ENCODE measurements around the gene CHST13.

The CHST13 gene, protein sequence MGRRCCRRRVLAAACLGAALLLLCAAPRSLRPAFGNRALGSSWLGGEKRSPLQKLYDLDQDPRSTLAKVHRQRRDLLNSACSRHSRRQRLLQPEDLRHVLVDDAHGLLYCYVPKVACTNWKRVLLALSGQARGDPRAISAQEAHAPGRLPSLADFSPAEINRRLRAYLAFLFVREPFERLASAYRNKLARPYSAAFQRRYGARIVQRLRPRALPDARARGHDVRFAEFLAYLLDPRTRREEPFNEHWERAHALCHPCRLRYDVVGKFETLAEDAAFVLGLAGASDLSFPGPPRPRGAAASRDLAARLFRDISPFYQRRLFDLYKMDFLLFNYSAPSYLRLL

DNA sequence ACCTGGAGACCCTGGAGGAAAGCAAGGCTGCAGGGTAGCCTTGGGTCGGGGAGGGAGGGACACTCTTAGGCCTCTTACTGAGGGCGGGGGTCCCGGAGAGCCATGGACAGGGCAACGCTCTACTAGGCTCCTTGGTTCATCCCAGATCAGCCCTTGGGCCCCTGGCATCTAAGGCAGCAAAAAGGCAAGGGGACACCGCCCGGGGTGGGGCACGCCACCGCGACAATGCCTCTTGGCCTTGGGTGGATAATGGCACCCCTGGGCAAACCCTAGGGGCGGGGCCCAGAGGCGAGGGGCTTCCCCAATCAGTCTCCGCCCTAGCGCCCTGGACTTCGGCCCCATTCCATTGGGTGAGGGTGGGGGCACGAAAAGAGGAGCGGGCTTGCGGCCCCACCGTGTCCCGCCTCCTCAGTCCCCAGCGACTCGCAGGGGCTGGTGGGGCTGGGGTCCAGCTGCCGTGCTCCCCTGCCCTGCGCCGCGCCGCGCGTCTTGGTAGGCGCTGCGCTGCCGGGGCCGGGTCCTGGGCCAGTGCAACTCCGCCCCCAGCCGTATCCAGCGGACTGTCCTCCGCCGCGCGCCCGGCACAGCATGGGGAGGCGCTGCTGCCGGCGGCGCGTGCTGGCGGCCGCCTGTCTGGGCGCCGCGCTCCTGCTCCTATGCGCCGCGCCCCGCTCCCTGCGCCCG lies at the start of gene CHST13:
Gene CHST13 (plus strand): TSS at position 411 of the 684 bp plus-strand sequence. CDS start 178 bp downstream, at position 589.
- DNase-seq (ENCODE audit: low read depth) = no peak

DNA sequence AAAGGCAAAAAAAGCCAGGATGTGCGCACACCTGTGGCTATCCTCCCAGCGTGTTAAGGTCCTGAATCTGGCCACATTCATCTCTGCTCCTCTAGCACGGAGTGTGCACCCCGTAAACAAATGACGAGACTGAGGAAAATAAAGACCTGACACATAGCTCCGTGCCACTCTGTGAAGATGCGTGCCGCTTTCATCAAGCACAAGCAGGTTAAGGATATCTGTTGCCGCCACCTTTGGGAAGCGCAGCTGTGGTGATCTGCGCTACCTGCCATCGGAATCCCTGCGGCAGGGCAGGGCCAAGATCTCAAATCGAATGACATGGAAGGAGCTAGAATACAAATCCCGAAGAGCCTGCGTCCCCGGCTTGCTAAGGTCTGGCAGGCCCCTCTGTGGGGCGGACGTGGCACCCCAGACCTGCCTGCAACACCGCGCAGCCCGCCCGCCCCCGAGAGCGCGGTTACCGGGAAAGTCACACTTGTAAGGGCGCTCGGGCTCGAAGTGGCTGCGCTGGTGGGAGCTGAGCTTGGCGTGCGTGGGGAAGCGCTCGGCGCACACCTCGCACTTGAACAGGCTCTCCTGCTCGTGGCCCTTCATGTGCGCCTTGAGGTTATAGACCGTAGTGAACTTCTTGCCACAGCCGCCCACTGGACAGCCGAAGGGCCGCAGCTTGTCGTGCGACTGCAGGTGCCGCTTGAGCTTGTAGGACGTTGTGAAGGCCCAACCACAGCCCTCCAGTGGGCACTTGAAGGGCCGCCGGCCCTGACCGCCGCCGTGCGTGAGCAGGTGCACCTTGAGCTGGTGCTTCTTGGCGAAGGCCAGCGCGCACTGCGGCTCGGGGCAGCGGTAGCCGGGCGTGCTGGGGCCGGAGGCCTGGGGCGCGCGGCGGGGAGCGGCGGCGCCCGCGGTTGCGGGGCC lies 49.2 kb upstream of the CHST13 start:
- peak; percentile 12 for DNase-seq (ENCODE audit: low read depth)

DNA sequence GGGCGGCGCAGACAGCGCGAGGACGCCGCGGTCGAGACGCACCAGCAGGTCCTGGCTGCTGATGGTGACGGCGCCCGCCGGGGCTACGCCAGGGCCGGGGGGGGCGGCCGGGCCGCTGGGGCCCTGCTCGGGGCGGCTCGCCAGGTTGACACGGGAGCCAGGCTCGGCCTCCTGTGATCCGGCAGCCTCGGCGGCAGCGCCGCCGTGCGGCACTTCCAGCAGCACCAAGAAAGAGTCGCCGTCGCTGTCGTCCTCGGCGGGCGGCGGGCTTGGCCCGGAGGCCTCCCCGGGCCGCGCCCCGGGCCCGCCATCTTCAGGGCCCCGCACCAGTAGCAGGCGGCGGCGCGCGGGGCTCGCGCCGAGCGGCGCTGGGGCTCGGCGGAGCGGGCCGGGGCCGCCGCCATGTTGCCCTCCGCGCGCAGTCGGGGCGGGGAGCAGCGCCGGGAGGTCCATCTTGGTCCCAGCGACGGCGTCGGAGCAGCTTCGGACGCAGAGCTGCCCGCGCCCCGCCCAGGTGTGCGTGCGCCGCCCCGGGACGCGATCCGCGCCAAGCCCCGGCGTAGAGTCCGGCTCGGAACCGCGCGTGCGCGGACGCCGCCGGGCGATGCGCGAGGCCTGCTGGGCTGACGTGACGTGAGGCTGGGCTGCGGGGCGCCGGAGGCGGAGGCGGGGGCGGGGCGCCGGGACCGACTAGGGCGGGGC lies 48.4 kb upstream of the CHST13 start, which contains the start of gene ZXDC:
Gene ZXDC (minus strand): TSS at position 479 of the 702 bp plus-strand sequence. CDS start 26 bp downstream, at position 453.
- DNase-seq (ENCODE audit: low read depth) = peak; percentile 90

DNA sequence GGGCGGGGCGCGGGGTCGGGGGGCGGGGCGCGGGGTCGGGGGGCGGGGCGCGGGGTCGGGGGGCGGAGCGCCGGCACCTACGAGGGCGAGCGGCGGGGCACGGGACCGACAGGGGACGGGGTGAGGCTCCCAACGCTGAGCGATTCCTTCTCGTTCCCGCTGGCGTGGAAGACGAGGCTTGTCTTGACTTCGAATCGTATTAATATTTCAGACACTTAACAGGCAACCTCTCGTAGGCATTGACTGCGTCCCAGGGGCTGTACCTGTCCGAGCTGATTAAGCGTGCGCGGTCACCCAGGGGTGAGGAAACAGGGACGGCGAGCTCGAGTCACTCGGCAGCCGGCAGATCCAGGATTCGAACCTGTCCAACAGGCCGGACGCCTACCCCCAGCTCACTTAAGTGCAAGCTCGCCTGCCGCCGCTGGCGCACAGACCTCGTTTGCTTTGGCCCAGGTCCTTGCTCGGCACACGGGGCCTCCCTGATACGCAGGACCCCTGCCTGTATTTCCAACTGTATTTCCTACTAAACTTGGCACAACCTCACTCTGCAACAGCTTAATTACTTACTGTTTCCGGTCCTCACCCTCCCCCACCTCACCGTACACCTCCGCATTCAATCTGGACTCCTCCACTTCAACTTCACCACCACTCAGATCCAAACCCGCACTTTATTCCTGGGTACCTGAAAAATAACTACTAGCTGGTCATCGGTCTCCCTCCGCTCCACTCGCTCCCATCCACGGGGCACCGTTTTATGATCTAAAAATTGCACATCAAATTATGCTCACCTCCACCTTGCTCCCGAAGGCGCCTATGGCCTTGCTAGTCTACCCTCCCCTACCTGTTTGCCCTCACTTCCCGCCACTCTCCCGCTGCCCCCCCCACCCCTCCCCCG lies 47.5 kb upstream of the CHST13 start:
- DNase-seq (ENCODE audit: low read depth) = no peak

DNA sequence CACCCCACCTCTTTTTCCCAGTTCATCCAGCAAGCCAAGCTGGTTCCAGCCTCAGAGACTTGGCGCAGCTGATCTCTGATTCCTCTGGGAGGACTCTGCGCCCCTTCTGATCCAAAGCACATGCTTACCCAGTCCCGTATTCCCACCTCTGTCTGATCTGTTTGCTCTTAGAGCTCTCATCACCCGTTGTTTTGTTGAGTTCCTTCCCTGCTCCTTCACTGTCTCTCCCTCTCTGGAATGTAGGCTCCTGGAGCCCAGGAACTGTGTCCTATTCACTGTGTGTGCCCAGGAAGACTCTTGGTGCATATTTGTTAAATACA lies 46.9 kb upstream of the CHST13 start:
- DNase-seq (ENCODE audit: low read depth) = no peak

DNA sequence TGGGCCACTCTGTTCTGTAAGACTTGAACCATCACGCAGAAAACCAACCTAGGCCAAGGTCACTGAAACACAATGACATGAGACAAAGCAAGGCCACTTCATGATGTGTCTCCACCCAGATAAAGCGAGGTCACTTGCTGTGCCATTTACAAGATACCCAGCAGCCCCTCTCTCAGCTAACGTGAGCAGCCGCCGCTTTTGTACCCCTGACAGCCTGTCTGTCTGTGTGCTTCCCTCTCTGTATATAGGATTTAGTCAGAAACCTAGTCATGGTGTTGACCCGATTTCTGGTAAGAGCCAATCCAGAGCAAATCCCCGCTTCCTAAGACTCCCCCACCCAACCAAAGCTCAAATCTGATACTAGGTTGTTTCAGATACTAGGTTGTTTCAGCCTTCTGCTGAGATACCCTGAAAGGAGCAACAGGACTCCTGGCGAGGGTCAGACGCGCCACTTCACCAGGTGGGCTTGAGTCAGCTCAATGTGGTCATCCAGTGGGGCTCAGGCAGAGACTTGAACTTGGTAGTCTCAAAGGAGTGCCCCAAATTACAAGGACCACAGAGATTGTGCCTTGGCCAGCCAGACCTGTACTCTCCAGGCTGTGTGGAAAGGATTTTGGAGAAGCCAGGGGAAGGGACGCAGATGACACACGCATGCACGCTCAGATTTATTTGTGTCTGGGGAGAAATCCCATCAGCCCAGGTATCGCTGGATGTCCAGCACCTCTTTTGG lies 45.2 kb upstream of the CHST13 start:
- no peak for DNase-seq (ENCODE audit: low read depth)

DNA sequence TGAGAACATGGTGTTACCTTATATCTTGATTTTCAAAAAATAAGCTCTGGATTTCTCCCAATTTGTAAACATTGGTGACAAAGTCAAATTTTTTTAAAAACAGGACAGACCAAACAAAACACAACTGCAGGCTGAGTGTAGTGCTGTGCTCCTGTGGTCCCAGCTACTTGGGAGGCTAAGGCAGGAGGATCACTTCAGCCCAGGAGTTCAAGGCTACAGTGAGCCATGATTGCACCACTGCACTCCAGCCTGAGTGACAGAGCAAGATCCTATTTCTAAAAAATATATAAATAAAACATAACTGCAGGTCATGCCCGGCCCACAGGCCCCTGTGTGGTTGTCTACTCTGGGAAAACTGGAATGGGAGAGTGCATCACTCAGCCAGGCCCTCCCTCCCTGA lies 44.3 kb upstream of the CHST13 start:
- DNase-seq (ENCODE audit: low read depth) = no peak

DNA sequence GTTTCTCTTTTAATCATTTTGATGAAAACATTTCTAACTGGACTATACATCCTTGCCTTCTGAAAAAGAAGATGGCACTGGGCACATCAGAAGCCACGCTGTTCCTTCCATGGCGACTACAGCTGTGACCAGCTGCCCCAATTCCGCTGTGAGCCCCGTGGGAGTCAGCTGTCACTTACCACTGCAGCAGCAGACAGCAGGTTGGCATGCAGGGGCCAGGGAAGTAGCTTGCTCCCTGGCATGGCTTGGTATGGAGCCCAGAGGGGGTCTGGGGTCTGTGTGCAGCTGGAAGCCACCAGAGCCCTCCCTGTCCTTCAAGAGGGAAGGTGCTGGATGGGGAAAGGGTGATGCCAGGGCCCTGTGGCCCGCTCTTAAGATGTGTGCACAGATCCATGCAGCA lies 43.7 kb upstream of the CHST13 start:
- DNase-seq (ENCODE audit: low read depth) = no peak

DNA sequence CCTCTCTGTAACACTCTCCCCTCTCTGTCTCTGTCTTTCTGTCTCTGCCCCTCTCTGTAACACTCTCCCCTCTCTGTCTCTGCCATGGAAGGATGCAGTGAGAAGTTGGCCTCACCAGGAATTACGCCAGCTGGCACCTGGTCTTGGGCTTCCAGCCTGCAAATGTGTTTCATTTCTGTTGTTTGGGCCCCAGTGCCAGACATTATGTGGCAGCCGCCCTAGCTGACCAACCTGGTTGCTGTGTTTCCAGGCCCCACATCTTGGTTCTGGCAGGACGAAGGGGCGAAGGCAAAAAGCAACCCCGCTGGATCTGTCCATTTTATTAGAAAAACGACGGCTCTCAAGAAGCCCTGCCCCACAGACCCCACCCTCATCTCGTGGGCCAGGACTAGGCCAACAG lies 43.1 kb upstream of the CHST13 start:
- no peak for DNase-seq (ENCODE audit: low read depth)

DNA sequence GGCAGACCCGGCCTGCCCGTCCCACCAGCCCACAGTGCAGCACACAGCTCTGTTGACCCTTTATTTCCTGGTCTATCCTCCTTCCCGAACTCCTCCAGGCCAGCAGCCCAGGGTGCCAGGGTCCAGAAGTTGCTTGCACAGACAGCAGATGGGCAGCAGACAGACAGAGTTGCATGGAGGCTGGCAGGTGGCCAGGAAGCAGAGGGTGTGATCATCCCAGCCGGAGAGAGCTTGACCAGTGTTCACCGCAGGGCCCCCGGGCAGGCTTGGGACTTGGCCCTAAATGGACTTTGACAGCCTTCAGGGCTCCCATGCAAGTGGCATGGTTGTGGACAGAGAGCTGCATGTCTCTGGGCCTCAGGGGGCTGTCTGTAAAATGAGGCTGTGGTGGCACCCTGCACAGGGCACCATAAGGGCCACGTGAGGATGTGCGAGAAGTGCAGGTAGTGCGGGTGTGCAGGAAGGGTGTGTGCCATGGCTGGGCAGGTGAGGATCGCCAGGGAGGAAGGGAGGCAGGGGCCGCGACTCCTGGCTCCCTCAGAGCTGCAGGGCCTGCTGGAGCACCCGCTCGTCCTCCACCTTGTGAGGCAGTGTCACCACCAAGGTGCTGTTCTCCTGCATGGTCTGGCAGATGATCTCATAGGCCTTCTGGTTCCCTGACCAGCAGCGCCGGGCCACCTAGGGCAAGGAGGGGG lies 42.0 kb upstream of the CHST13 start:
- DNase-seq (ENCODE audit: low read depth) = no peak

DNA sequence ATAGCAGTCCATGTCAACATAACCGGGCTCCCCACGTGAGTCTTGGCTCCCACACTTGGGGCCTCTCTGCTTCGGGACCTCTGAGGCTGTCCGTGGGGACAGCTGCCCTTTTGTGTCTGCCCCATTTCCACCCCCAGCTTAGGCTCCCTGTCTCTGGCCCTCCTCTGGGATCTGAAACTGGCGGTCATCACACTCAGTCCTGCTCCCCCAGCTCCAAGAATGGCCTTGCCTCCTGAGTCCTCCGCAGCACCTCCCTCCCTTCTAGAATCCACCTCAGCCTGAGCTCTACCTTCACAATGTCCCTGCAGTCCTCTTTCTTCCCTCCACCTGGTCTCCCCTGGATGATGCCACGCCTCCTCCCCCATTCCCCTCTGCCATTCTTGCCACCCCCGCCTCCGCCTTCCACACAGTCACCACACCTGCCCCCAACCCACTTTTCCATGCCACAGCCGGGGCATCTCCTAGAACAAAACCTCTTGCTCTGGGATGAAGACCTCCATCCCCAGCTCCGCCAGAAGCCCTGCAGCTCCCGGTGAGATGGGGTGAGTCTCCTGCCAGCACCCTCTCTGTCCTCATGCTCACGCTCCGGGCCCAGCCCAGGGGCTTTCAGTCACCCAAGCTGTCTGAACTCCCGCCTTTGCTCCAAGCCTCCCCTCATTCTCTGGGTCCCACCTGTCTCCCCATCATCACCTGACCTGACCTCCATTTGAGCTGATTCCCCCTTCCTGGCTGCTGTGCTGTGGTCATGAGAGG lies 41.3 kb upstream of the CHST13 start:
- DNase-seq (ENCODE audit: low read depth) = no peak

DNA sequence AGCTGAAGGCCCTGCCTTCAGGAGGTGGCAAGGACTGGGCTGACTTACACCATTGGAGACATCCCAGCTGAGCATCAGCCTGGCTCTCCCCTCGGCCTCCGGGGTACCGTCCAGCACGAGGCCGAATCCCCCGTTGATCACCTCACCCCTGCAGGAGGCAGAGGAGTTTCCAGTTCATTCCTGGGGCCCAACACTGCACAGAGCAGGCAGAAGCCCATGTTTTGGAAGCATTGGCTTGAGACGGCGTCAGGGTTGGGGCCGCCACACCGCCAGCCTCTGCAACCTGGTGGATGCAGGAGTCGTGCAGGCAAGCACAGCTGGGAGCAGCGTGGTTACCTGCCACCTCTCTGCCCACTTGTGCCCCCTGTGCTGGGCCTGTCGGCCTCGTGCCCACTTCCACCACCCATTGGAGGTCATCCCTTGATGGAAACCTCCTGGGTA lies 40.6 kb upstream of the CHST13 start:
- DNase-seq (ENCODE audit: low read depth) = no peak

DNA sequence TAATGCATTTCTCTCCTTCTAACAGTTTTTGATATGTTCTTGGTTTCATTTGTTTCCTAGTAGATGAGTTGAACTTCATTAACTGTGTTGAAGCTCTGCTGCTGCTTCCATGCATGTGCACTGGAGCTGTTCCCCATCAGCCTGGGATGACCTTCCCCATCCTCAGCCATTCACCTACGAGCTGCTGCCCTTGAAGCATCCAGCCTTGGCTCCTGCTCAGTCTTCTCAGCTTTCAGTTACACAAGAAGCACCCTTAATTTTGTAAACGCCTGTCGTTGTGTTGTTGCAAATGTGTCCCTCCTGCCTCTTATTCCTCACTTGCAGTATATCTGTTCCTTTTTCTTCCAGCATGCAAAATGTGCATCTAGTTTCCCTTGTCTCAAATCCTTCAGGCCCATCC lies 39.8 kb upstream of the CHST13 start:
- DNase-seq (ENCODE audit: low read depth) = no peak

DNA sequence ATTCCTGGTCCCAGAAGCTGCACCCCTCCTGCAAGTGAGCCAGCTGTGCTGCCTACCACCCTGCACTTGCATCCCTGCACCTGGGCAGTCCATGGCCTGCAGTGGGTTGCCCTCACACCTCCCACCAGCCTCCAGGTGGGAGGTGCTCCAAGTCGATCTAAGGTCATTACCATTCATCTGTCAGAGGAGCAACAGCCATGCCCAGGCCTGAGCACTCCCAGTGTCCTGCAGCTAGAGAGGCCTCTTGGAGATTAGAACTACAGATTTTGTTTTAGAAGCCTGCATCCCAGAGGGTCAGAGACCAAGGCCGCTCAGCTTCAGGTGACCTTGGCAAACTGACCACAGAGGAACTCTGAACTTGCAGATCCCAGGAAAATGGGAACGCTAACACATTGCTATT lies 39.3 kb upstream of the CHST13 start:
- no peak for DNase-seq (ENCODE audit: low read depth)

DNA sequence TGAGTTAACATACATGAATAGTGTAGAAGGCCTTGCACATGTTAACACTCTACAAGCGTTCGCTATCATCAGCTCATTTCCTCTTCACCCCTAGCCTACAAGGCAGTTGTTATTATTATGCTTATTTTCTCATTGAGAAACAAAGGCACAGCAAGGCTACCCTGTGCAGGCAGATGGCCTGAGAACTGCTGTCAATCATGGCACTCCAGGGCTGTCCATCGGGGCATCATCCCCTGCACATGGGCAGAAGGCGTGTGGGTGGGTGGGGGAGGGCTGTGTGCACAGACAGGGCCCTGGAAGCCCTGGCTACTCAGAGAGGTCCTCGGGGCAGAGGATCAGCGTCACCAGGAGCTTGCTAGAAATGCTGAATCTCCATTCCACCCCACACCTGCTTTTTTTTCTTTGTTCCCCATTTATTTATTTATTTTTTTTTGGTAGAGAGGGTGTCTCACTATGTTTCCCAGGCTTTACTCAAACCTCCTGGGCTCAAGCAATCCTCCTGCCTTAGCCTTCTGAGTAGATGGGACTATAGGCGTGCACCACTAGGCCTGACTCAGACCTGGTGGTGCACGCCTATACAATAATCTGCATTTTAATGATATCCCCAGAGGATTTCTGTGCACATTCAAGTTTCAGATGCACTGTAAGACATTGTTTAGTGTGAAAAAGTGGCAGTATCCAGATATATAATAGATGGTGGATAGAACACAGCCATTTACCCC lies 38.6 kb upstream of the CHST13 start:
- no peak for DNase-seq (ENCODE audit: low read depth)

DNA sequence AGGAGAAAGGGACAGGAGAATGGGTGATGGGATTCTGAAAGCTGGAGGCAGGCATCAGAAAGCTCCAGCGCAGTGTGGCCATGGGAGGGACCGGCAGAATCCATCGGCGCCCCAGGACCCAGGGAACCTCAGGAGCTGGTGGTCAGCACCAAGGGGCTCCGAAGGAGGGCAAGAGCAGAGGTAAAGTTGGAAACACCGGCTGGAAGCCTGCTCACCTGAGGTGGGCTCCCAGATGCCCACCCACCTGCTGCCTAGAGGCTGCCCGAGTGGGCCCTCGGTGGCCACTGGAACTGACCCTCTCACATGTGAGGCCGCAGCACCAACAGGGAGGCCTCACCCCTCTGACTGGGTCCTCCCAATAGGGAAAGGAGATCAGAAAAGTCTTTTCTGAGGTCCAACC lies 38.0 kb upstream of the CHST13 start:
- DNase-seq (ENCODE audit: low read depth) = no peak

DNA sequence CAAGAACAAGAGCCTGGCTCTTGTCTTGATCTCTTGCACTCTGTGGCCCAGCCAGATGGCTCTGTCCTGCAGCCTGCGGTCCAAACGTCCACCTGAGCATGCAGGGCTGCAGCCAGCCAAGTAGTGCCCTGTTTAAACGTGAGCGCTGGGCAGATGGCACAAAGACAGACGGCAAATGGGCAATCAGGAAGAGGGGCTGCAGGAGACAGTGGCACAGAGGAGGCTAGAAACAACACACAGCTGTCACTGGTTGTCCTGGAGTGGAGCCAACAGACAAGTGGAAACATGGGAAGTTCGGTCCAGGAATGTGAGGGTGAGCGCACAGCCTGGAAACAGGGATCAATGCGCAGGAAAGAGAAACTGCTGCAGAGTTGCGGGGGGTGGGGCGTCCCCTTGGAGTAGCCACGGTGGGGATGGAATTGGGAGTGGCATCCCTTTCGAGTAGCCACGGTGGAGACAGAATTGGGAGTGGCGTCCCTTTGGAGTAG lies 37.6 kb upstream of the CHST13 start:
- DNase-seq (ENCODE audit: low read depth) = no peak

DNA sequence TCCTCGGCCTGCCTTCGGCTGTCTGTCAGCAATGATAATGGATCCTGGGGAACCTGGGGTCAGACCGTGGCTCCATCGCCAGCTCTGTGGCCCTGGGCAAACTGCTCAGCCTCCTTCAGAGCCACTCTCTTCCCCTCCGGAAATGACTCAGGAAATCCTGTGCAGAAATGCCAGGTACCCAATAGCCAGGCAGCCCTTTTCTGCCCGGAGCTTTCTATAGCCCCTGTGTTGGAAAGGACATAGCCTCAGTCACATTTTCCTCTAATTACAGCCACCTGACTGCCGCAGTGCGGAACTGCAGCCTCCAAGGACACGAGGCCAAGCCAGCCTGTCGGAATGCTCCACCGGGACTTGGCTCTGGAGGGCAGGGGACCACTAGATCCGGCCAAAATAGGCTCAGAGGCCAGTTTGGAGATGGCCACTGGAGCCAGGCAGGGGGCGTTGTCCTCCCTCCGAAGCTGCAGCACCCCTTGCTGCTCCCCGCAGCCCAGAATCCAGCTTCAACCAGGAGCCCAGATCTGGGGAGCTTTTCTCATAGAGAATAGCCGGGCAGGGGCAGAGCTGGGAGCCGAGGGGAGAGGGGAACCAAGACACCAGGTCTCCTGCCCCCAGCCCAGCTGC lies 36.7 kb upstream of the CHST13 start:
- no peak for DNase-seq (ENCODE audit: low read depth)
